Tibial artery (tissue), 4 donors: ENCODE measurements around the gene PUS10.

Experiments used
- DNase-seq, 2 donors: peaks; one replicate each; pipeline ENCODE4 v3.0.0-alpha.2; 2019
- H3K27ac ChIP-seq, 2 donors: fragments of 200-600 bp; sonication (generic) in 1 of 2; 1 replicate in 1 of 2; 2 replicates in 1 of 2; pipeline ENCODE4 v1.5.1; 2018 to 2019; ENCODE audit warnings: mild to moderate bottlenecking in 1 of 2
- H3K27me3 ChIP-seq, 2 donors: fragments of 200-600 bp; sonication (generic) in 1 of 2; one replicate each; pipeline versions ENCODE4 v1.5.1 to v1.6.0; 2016 to 2019
- H3K36me3 ChIP-seq, 3 donors: fragments of 200-600 bp; sonication (generic) in 2 of 3; one replicate each; pipeline ENCODE4 v1.5.1; 2016 to 2019; ENCODE audit warnings: mild to moderate bottlenecking in 2 of 3
- H3K4me1 ChIP-seq, 4 donors: fragments of 200-600 bp; sonication (generic) in 2 of 4; 1 replicate in 3 of 4; 2 replicates in 1 of 4; pipeline ENCODE4 v1.5.1; 2016 to 2019
- H3K4me3 ChIP-seq, 2 donors: fragments of 200-600 bp; sonication (generic) in 1 of 2; 1 replicate in 1 of 2; 2 replicates in 1 of 2; pipeline ENCODE4 v1.5.1; 2018 to 2019; ENCODE audit warnings: mild to moderate bottlenecking in 2 of 2
- H3K9me3 ChIP-seq, 3 donors: fragments of 200-600 bp; sonication (generic) in 1 of 3; one replicate each; pipeline ENCODE4 v1.5.1; 2016 to 2019
- CTCF ChIP-seq, 2 experiments: fragments of 200-600 bp in 1 of 2; fragments of 450-650 bp in 1 of 2; IDR thresholded peaks; one replicate each; pipeline ENCODE4 v1.5.1; 2017 to 2019; ENCODE audit warnings: antibody characterized with exemption in 2 of 2, mild to moderate bottlenecking in 1 of 2, moderate library complexity in 1 of 2
- intact Hi-C: fragments of 100-400 bp; cut with DNase I; formaldehyde crosslinking; loops from one replicate; pipeline ENCODE4 v1.15.0; 2023; ENCODE audit warnings: low total_unique reads

PUS10 gene

GRCh38 chr2:60980071-60980815 is 37.8 kb downstream of the PUS10 start:
- Histone ChIP-seq H3K27ac (no peak overlapping the region), H3K9me3 (no peaks in the 10 kb centered on the region), H3K4me1 (no peaks in the 10 kb centered on the region), H3K4me3 (no peak overlapping the region), H3K27me3 (no peaks in the 10 kb centered on the region), H3K36me3 (no peaks in the 10 kb centered on the region)
- intact Hi-C loops, result no loop called here
- TF ChIP-seq CTCF (IDR thresholded peaks at IDR 0.05), result no peak
- no peak for DNase-seq

GRCh38 chr2:60979231-60979630 is 38.8 kb downstream of the PUS10 start:
- no peak for DNase-seq
- H3K4me3 ChIP-seq, result no peak overlapping the region
- H3K4me1 ChIP-seq, result no peaks in the 10 kb centered on the region
- no peak overlapping the region for H3K27ac ChIP-seq
- H3K27me3 ChIP-seq, result no peaks in the 10 kb centered on the region
- intact Hi-C loops, result no loop called here
- TF ChIP-seq CTCF (IDR thresholded peaks at IDR 0.05), result no peak
- H3K36me3 ChIP-seq, result peaks cover 0 to 5% (median 0%) of the 10 kb centered on the region in 3 donors
- H3K9me3 ChIP-seq, result no peaks in the 10 kb centered on the region

- Histone ChIP-seq H3K4me1 (no peaks in the 10 kb centered on the region), H3K36me3 (peaks cover 0 to 10% (median 0%) of the 10 kb centered on the region in 3 donors), H3K4me3 (no peak overlapping the region), H3K27ac (no peak overlapping the region), H3K9me3 (no peaks in the 10 kb centered on the region), H3K27me3 (no peaks in the 10 kb centered on the region)
- no peak for DNase-seq
- TF ChIP-seq CTCF (IDR thresholded peaks at IDR 0.05), result no peak
- intact Hi-C loops, result no loop called here
Observed at GRCh38 chr2:60977562-60977895, 40.5 kb downstream of the PUS10 start.

GRCh38 chr2:60976875-60977561 is 41.0 kb downstream of the PUS10 start:
- Histone ChIP-seq H3K9me3 (no peaks in the 10 kb centered on the region), H3K4me3 (no peak overlapping the region), H3K36me3 (peaks cover 0 to 10% (median 0%) of the 10 kb centered on the region in 3 donors), H3K27ac (no peak overlapping the region), H3K4me1 (no peaks in the 10 kb centered on the region), H3K27me3 (no peaks in the 10 kb centered on the region)
- TF ChIP-seq CTCF (IDR thresholded peaks at IDR 0.05), result no peak
- intact Hi-C loops, result no loop called here
- no peak for DNase-seq

GRCh38 chr2:60976256-60976850 is 41.7 kb downstream of the PUS10 start:
- intact Hi-C loops, result no loop called here
- no peaks in the 10 kb centered on the region for H3K27me3 ChIP-seq
- DNase-seq, result no peak

More at GRCh38 chr2:60976256-60976850, 41.7 kb downstream of the PUS10 start:
- Histone ChIP-seq H3K36me3 (peaks cover 0 to 10% (median 0%) of the 10 kb centered on the region in 3 donors), H3K27ac (no peak overlapping the region), H3K4me3 (no peak overlapping the region), H3K9me3 (no peaks in the 10 kb centered on the region), H3K4me1 (no peaks in the 10 kb centered on the region)
- TF ChIP-seq CTCF (IDR thresholded peaks at IDR 0.05), result no peak
